GM19452 (cell line): ENCODE measurements around the gene TTC6.

Source experiments
- ATAC-seq: cut with Tn5 transposase; IDR thresholded peaks from one replicate; pipeline ENCODE4 v1.9.1; 2021; ENCODE audit not compliant: unreplicated experiment

The TTC6 gene

GRCh38 chr14:37597914-37598746 lies 2.7 kb downstream of the TTC6 start:
- ATAC-seq, result no peak

- ATAC-seq, result no peak
Observed at GRCh38 chr14:37598747-37599506, 3.5 kb downstream of the TTC6 start.

- no peak for ATAC-seq
Observed at GRCh38 chr14:37599507-37600368, 4.3 kb downstream of the TTC6 start.

- ATAC-seq, result no peak
Observed at GRCh38 chr14:37600880-37601741, 5.7 kb downstream of the TTC6 start.

GRCh38 chr14:37601865-37602264 lies 6.4 kb downstream of the TTC6 start:
- no peak for ATAC-seq

- no peak for ATAC-seq
Observed at GRCh38 chr14:37602605-37603453, 7.4 kb downstream of the TTC6 start.

GRCh38 chr14:37603688-37604251 lies 8.3 kb downstream of the TTC6 start:
- ATAC-seq, result no peak

GRCh38 chr14:37606678-37607077 lies 11.2 kb downstream of the TTC6 start:
- ATAC-seq, result no peak

GRCh38 chr14:37608649-37609048 lies 13.2 kb downstream of the TTC6 start:
- no peak for ATAC-seq

- ATAC-seq, result no peak
Observed at GRCh38 chr14:37610945-37611523, 15.6 kb downstream of the TTC6 start.

- ATAC-seq, result no peak
Observed at GRCh38 chr14:37615582-37616289, 20.3 kb downstream of the TTC6 start.

GRCh38 chr14:37616853-37617252 lies 21.4 kb downstream of the TTC6 start:
- ATAC-seq, result no peak

GRCh38 chr14:37617864-37618365 lies 22.5 kb downstream of the TTC6 start:
- ATAC-seq, result no peak

- ATAC-seq, result no peak
Observed at GRCh38 chr14:37618498-37619028, 23.1 kb downstream of the TTC6 start.

- no peak for ATAC-seq
Observed at GRCh38 chr14:37620856-37621255, 25.4 kb downstream of the TTC6 start.

GRCh38 chr14:37622231-37622923 lies 26.9 kb downstream of the TTC6 start:
- no peak for ATAC-seq

- no peak for ATAC-seq
Observed at GRCh38 chr14:37623426-37623951, 28.1 kb downstream of the TTC6 start.
